Epithelial cell of esophagus (primary cell): ENCODE measurements around the gene CCL25.

ENCODE experiments used
- DNase-seq: peaks from one replicate; pipeline ENCODE4 v3.0.0; 2010; ENCODE audit warnings: low read depth
- H3K4me3 ChIP-seq: 2 replicates; pipeline ENCODE4 v1.5.1; 2011; ENCODE audit warnings: mild to moderate bottlenecking, low read length, control low read depth
- TF ChIP-seq, protein P1 (sequence below): IDR thresholded peaks from 2 replicates; pipeline ENCODE4 v1.5.1; 2011; ENCODE audit warnings: low read depth, mild to moderate bottlenecking, low read length, control low read depth, inconsistent platforms; ENCODE audit not compliant: insufficient read depth; ENCODE audit errors: missing control alignments

The CCL25 gene

DNA sequence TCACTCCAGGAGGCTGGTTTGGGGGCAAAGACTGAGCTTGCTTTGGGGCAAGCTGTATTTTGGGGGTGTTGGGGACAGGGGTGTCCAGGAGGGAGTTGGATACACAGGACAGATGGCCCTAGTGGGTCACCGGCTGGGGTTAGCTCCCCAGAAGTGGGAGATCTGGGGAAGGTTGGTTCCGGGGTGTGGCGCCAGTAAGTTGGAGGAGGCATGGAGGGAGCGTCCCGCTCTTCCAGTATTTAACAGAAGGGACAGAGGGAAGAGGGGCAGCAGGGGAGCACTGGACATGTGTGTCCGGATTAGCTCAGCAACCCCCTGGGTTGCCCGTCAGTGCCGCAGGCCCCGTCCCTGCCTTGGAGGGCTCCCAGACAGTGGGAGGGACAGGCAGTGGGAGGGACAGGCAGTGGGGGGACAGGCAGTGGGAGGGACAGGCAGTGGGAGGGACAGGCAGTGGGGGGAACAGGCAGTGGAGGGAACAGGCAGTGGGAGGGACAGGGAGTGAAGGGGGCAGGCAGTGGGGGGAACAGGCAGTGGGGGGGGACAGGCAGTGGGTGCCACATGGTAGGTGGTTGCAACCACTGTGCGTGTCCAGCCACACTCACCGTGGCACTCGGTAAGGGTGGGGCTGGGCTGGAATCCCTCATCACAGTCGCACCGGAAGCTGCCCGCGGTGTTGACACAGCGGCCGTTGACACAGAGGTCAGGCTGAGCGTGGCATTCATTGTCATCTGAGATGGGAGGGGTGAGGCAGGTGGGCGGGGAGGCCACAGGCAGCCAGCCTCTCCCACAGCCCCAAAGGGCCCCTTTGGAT is 33.2 kb downstream of the CCL25 start:
- no peak overlapping the region for H3K4me3 ChIP-seq
- TF ChIP-seq, protein P1, sequence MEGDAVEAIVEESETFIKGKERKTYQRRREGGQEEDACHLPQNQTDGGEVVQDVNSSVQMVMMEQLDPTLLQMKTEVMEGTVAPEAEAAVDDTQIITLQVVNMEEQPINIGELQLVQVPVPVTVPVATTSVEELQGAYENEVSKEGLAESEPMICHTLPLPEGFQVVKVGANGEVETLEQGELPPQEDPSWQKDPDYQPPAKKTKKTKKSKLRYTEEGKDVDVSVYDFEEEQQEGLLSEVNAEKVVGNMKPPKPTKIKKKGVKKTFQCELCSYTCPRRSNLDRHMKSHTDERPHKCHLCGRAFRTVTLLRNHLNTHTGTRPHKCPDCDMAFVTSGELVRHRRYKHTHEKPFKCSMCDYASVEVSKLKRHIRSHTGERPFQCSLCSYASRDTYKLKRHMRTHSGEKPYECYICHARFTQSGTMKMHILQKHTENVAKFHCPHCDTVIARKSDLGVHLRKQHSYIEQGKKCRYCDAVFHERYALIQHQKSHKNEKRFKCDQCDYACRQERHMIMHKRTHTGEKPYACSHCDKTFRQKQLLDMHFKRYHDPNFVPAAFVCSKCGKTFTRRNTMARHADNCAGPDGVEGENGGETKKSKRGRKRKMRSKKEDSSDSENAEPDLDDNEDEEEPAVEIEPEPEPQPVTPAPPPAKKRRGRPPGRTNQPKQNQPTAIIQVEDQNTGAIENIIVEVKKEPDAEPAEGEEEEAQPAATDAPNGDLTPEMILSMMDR, result no peak
- no peak for DNase-seq

DNA sequence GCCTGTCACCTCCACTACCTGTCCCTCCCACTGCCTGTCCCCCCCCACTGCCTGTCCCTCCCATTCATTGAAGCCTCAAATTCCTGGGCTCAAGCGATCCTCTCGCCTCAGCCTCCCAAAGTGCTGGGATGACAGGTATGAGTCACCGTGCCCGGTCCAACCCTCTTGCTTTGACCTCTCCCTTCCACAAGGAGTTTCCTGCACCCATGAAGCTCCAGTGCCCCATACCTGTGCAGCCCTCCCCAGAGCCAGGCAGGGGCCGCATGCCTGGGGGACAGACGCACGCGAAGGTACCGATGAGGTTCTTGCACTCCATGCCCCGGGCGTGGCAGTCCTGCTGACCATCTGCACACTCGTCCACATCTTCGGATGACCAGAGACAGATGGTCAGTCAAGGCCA is 34.3 kb downstream of the CCL25 start:
- DNase-seq, result no peak
- H3K4me3 ChIP-seq, result no peak overlapping the region
- TF ChIP-seq, protein P1, result no peak

DNA sequence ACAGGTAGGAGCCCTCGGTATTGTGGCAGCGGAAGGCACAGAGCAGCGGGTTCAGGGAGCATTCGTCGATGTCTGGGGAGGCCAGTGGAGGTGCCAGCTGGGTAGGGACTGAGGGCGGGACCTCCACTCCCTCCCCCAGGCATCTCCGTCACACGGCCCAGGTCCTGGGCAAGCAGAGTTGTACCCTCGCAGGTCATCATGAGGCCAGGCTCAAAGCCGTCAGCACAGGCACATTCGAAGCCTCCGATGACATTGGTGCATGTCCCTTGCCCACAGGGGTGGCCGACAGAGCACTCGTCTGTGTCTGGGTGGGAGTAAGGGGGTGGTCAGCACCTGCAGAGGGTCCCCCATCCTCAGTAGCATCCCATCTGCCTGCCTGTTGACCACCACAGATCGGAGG is 35.3 kb downstream of the CCL25 start:
- no peak for DNase-seq
- no peak overlapping the region for H3K4me3 ChIP-seq
- TF ChIP-seq, protein P1, result no peak

DNA sequence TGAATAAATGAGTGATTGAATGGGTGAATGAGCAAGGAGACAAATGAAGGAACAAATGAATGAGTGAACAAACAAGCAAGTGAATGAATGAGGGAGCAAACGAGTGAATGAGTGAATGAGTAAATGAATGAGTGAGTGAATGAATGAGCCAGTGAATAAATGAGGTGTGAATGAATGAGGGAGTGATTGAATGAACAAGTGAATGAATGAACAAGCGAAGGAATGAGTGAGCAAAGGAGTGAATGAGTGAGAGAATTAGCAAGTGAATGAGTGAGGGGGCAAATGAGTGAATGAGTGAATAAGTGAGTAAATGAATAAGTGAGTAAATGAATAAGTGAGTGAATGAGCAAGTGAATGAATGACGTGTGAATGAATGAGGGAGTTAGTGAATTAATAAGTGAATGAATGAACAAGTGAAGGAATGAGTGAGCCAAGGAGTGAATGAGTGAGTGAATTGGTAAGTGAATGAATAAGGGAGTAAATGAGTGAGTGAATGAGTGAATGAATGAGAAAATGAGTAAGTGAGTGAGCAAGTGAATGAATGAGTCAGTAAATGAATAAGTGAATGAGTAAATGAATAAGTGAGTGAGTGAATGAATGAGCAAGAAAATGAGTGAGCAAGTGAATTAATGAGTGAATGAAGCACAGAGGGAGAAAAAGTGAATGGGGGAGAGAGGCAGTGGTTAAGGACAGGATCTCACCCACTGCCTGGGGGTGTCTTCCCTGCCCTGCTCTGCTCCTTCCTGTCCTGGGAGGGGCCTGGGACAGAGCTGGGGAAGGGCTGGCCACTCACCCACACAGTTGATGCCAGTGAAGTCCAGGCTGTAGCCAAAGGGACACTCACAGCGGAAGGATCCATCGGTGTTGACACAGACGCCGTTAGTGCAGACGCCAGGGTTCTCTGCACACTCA is 36.4 kb downstream of the CCL25 start:
- no peak overlapping the region for H3K4me3 ChIP-seq
- TF ChIP-seq, protein P1, result no peak
- DNase-seq, result no peak

DNA sequence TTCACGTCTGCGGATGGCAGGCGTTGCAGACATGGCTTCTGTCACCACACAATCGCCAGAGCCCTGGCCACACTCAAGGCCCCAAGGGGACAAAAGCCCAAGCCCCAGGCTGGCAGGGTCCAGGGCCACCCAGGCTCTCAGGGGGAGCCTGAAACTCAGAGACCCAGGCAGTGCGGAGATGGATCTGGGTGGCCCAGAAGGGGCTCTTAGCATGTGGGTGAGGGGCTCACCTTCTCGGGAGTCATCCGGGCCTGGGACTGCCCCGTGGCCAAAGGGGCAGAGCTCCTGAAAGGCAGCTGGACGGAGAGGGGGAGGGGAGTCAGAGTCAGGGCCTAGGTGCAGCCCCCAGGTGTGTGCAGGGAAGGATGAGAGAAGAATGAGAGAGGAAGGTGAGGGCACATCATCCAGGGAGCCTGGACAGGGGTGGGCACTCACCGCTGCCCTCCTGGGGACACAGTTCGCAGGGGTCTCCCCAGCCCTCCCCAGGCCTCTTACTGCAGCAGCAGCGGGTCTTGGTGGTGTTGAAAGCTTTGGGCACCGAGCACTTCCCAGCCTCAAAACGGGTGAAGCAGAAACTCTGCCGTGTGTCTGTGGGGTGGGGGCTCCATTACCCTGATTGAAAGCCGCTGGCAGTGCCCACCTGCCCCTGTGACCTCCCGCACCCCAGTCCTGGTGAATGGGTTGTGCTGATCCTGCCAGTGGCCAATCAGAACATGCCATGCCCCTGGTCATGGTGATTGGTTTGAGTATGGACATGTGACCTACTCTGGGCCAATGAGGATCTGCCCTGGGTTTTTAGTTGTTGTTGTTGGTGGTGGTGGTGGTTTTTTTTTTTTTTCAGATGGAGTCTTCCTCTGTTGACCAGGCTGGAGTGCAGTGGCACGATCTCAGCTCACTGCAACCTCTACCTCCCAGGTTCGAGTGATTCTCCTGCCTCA is 37.4 kb downstream of the CCL25 start:
- no peak for DNase-seq
- TF ChIP-seq, protein P1, result no peak
- H3K4me3 ChIP-seq, result no peak overlapping the region

DNA sequence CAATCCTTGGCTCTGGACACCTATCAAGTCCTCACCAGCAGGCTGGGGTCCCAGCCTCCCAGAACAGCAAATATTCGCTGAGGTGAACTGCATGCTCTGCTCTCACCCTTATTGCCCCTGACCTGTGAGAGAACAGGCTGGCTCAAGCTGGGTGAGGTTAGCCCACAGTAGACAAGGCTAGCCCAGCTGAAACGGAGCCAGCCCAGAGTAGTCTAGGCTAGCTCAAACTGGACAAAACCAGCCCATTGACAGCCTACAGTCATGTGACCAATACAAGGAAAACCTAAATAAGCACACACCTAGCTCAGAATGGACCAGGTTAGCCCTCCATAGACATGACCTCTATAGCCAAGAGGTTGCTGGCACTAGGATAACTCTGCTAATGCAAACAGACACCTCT is 38.4 kb downstream of the CCL25 start:
- DNase-seq, result no peak
- TF ChIP-seq, protein P1, result no peak
- H3K4me3 ChIP-seq, result no peak overlapping the region
